T-cell (primary cell): ENCODE results near the gene MED1. TPM values are rescaled to one million over a fixed set of nuclear protein-coding genes. Genes with fewer than 3 reads are reported as not detected.
"Not testable (repeated sequence)": the region's sequence is repeated elsewhere in the genome, so short reads cannot be mapped to it uniquely, and the experiment has no call there.

Experiments used
- ATAC-seq, 4 experiments: fragments of 200-7000 bp in 3 of 4; fragments of 150-1000 bp in 1 of 4; cut with Tn5 transposase; replicated peaks in 1 of 4; 1 replicate in 3 of 4; 2 replicates in 1 of 4; pipeline ENCODE4 v1.10.0; 2021; ENCODE audit warnings: moderate library complexity in 3 of 4, mild to moderate bottlenecking in 2 of 4, moderate number of reproducible peaks in 1 of 4
- CTCF ChIA-PET, 2 donors: fragments of 300-600 bp; sonication (Branson Sonifier 250); formaldehyde crosslinking; loops; one replicate each; lab custom pipeline; 2022; ENCODE audit warnings: antibody characterized with exemption in 2 of 2; lab: Charles Lee
- POLR2A ChIA-PET, 2 donors: fragments of 300-600 bp; sonication (Branson Sonifier 250); formaldehyde crosslinking; loops; one replicate each; lab custom pipeline; 2022; ENCODE audit warnings: antibody characterized with exemption in 2 of 2; lab: Charles Lee
- DNase-seq, 35 experiments: peaks; one replicate each; pipeline versions ENCODE4 v3.0.0 to v3.0.0-alpha.2; 2013 to 2023
- H3K27ac ChIP-seq: one replicate; pipeline ENCODE4 v1.5.1; 2013; ENCODE audit warnings: low read length
- H3K27me3 ChIP-seq, 2 experiments: replicated peaks in 1 of 2; 1 replicate in 1 of 2; 2 replicates in 1 of 2; pipeline versions ENCODE4 v1.6.1 to v1.7.0; 2013; ENCODE audit warnings: low read length in 1 of 2, mixed read lengths in 1 of 2; ENCODE audit not compliant: control insufficient read depth in 2 of 2, insufficient read depth in 2 of 2; ENCODE audit errors: extremely low read depth in 1 of 2
- H3K36me3 ChIP-seq, 2 donors: 1 replicate in 1 of 2; 2 replicates in 1 of 2; pipeline versions ENCODE4 v1.6.1 to v1.7.0; 2013; ENCODE audit warnings: low read length in 1 of 2; ENCODE audit not compliant: control insufficient read depth in 2 of 2, insufficient read depth in 1 of 2; ENCODE audit errors: extremely low read depth in 1 of 2
- H3K4me1 ChIP-seq, 2 experiments: 1 replicate in 1 of 2; 2 replicates in 1 of 2; pipeline versions ENCODE4 v1.6.1 to v1.7.0; 2013; ENCODE audit warnings: low read length in 2 of 2, mixed read lengths in 1 of 2; ENCODE audit not compliant: insufficient read depth in 2 of 2, control insufficient read depth in 1 of 2; ENCODE audit errors: extremely low read depth in 1 of 2
- H3K4me3 ChIP-seq, 2 donors: 1 replicate in 1 of 2; 2 replicates in 1 of 2; pipeline versions ENCODE4 v1.5.1 to v1.7.0; 2013; ENCODE audit warnings: mild to moderate bottlenecking in 2 of 2, low read length in 1 of 2, moderate library complexity in 1 of 2; ENCODE audit not compliant: control insufficient read depth in 1 of 2; ENCODE audit errors: extremely low read depth in 1 of 2
- H3K9me3 ChIP-seq: 2 replicates; pipeline ENCODE4 v1.7.0; 2013
- H3K27ac Mint-ChIP-seq, 2 donors: one replicate each; pipeline ENCODE4 v1.8.0; 2020 to 2021; ENCODE audit warnings: mild to moderate bottlenecking in 2 of 2, mixed read lengths in 2 of 2
- H3K27me3 Mint-ChIP-seq, 2 donors: one replicate each; pipeline ENCODE4 v1.8.0; 2021 to 2022; ENCODE audit warnings: mixed read lengths in 2 of 2
- H3K36me3 Mint-ChIP-seq: one replicate; pipeline ENCODE4 v1.8.0; 2021; ENCODE audit warnings: mixed read lengths
- H3K4me1 Mint-ChIP-seq, 3 donors: one replicate each; pipeline ENCODE4 v1.8.0; 2020 to 2022; ENCODE audit warnings: mixed read lengths in 3 of 3, mild to moderate bottlenecking in 1 of 3
- H3K4me3 Mint-ChIP-seq, 3 donors: one replicate each; pipeline ENCODE4 v1.8.0; 2020 to 2022; ENCODE audit warnings: mild to moderate bottlenecking in 3 of 3, mixed read lengths in 3 of 3, moderate library complexity in 3 of 3
- H3K9me3 Mint-ChIP-seq, 3 donors: one replicate each; pipeline ENCODE4 v1.8.0; 2020 to 2022; ENCODE audit warnings: mixed read lengths in 3 of 3
- WGBS: methylation state at CpG from one replicate; pipeline ENCODE4 v1.1.5; 2013; ENCODE audit warnings: missing lambda C conversion rate; ENCODE audit not compliant: insufficient coverage; 5-methylcytosine and 5-hydroxymethylcytosine counted together
- total RNA-seq, 35 experiments: library from RNA in 6 of 35; stranded (reverse) in 6 of 35; fragments of 120-200 nt in 1 of 35; gene quantifications; one replicate each; pipeline versions ENCODE4 v1.2.1 to v1.2.4 and lab custom pipeline; 2013 to 2026

MED1 gene
- total RNA-seq (10 to 100 TPM; 41.4 to 55.6 (median 52.6) TPM), total RNA-seq (lab: John Stamatoyannopoulos, UW) (70.1 to 194 (median 112) reads per million in 29 experiments)
- 51.8 TPM for total RNA-seq (2013)

GRCh38 chr17:39450847-39451581, at the start of gene MED1:
Gene MED1 (minus strand): TSS chr17:39451263. CDS start chr17:39451062, 201 bp downstream.
- H3K9me3 Mint-ChIP-seq: no peaks in the 10 kb centered on the region
- H3K27me3 Mint-ChIP-seq: no peaks in the 10 kb centered on the region
- H3K27ac Mint-ChIP-seq: peak within 1 kb of the TSS; percentile 98
- peak within 1 kb of the TSS; percentile 96 to 98 (median 98) for H3K4me3 Mint-ChIP-seq
- no peaks in the 10 kb centered on the region for H3K9me3 ChIP-seq
- DNase-seq (peak; percentile 74 to 97 (median 88)), ATAC-seq (peak; percentile 92 to 97 (median 95))
- ChIA-PET CTCF (interaction anchor here (0.5 to 2.1 kb wide), 7 partner anchors 8 to 245 kb away, joined by 3 to 23 read pairs (median 3); partner anchors contain the start of genes CDK12 (in 2 of the 2) and FBXL20 (in 1 of the 2)), POLR2A (interaction anchor here (0.6 to 3.3 kb wide), 10 partner anchors 10 to 1838 kb away, joined by 3 to 26 read pairs (median 4); partner anchors contain the start of genes CDK12 (in 2 of the 2) and GSDMB (in 1 of the 2))
- peaks cover 9 to 29% of the 10 kb centered on the region in 2 experiments for H3K4me1 ChIP-seq
- peak within 1 kb of the TSS; percentile 87 to 90 for H3K4me3 ChIP-seq
- peaks cover 35 to 42% (median 36%) of the 10 kb centered on the region in 3 donors for H3K4me1 Mint-ChIP-seq
- peaks cover 0 to 13% of the 10 kb centered on the region in 2 donors for H3K36me3 ChIP-seq
- H3K27me3 ChIP-seq: no peaks in the 10 kb centered on the region
- H3K27ac ChIP-seq: peak within 1 kb of the TSS; percentile 89
- H3K36me3 Mint-ChIP-seq: peaks cover 9% of the 10 kb centered on the region
- WGBS: 0% methylated on average over 31 of the region's 37 CpGs

- DNase-seq, H3K9me3 Mint-ChIP-seq, H3K27me3 ChIP-seq, H3K27ac Mint-ChIP-seq, POLR2A ChIA-PET, H3K27ac ChIP-seq, H3K4me1 Mint-ChIP-seq, H3K27me3 Mint-ChIP-seq, H3K4me1 ChIP-seq, H3K9me3 ChIP-seq, ATAC-seq, H3K4me3 ChIP-seq, H3K4me3 Mint-ChIP-seq: not testable (repeated sequence)
- CTCF ChIA-PET: interaction anchor here (0.6 to 0.8 kb wide), 2 partner anchors 34 to 59 kb away, joined by 3 to 6 read pairs; no protein-coding TSS in a partner anchor
- H3K36me3 Mint-ChIP-seq: peaks cover 26% of the 10 kb centered on the region
- 99% methylated on average over 11 of the region's 12 CpGs for WGBS
- H3K36me3 ChIP-seq: peaks cover 10 to 72% of the 10 kb centered on the region in 2 donors
Measured at GRCh38 chr17:39496921-39497320, 45.9 kb upstream of the MED1 start.

GRCh38 chr17:39487946-39488345, 36.9 kb upstream of the MED1 start:
- CTCF ChIA-PET: interaction anchor here in 1 of 2 donors (0.7 kb wide), 1 partner anchor 12 kb away, joined by 8 read pairs; no protein-coding TSS in a partner anchor
- Mint-ChIP-seq H3K4me1 (peaks cover 9 to 11% (median 10%) of the 10 kb centered on the region in 3 donors), H3K27me3 (no peaks in the 10 kb centered on the region), H3K4me3 (no peak overlapping the region), H3K36me3 (peaks cover 15% of the 10 kb centered on the region), H3K27ac (no peak overlapping the region), H3K9me3 (no peaks in the 10 kb centered on the region)
- ATAC-seq (no peak), DNase-seq (no peak)
- WGBS: 100% methylated on average over 2 of the region's 4 CpGs
- POLR2A ChIA-PET: interaction anchor here (0.6 to 1.0 kb wide), 3 partner anchors 37 to 717 kb away, joined by 3 to 6 read pairs (median 3); partner anchors contain the start of gene MED1 (in 1 of the 2)
- H3K4me3 ChIP-seq: no peak overlapping the region
- no peak overlapping the region for H3K27ac ChIP-seq
- no peaks in the 10 kb centered on the region for H3K4me1 ChIP-seq
- H3K36me3 ChIP-seq: peaks cover 5 to 40% of the 10 kb centered on the region in 2 donors
- no peaks in the 10 kb centered on the region for H3K9me3 ChIP-seq
- no peaks in the 10 kb centered on the region for H3K27me3 ChIP-seq

GRCh38 chr17:39487490-39487889, 36.4 kb upstream of the MED1 start:
- ChIA-PET CTCF (interaction anchor here in 1 of 2 donors (0.7 kb wide), 1 partner anchor 12 kb away, joined by 8 read pairs; no protein-coding TSS in a partner anchor), POLR2A (interaction anchor here in 1 of 2 donors (0.7 kb wide), 1 partner anchor 717 kb away, joined by 6 read pairs; no protein-coding TSS in a partner anchor)

GRCh38 chr17:39486242-39486641, 35.2 kb upstream of the MED1 start:
- ATAC-seq: no peak
- H3K36me3 Mint-ChIP-seq: peaks cover 12% of the 10 kb centered on the region
- POLR2A ChIA-PET: interaction anchor here in 1 of 2 donors (0.5 kb wide), 1 partner anchor 30 kb away, joined by 4 read pairs; no protein-coding TSS in a partner anchor
- CTCF ChIA-PET: interaction anchor here in 1 of 2 donors (0.6 kb wide), 1 partner anchor 927 kb away, joined by 3 read pairs; no protein-coding TSS in a partner anchor
- Histone ChIP-seq H3K36me3 (peaks cover 0 to 30% of the 10 kb centered on the region in 2 donors), H3K27ac (no peak overlapping the region), H3K4me1 (no peaks in the 10 kb centered on the region), H3K9me3 (no peaks in the 10 kb centered on the region), H3K4me3 (no peak overlapping the region), H3K27me3 (no peaks in the 10 kb centered on the region)
- no CpG with 5 or more reads among the region's 2 CpGs for WGBS
- no peak overlapping the region for H3K4me3 Mint-ChIP-seq
- peaks cover 9 to 11% (median 10%) of the 10 kb centered on the region in 3 donors for H3K4me1 Mint-ChIP-seq
- no peak overlapping the region for H3K27ac Mint-ChIP-seq
- DNase-seq: no peak
- H3K9me3 Mint-ChIP-seq: no peaks in the 10 kb centered on the region
- no peaks in the 10 kb centered on the region for H3K27me3 Mint-ChIP-seq

More at GRCh38 chr17:39487490-39487889, 36.4 kb upstream of the MED1 start:
- Mint-ChIP-seq H3K4me1 (peaks cover 9 to 11% (median 10%) of the 10 kb centered on the region in 3 donors), H3K36me3 (peaks cover 13% of the 10 kb centered on the region)
- H3K4me3 Mint-ChIP-seq, H3K9me3 ChIP-seq, H3K27ac Mint-ChIP-seq, DNase-seq, H3K27ac ChIP-seq, H3K9me3 Mint-ChIP-seq, H3K27me3 Mint-ChIP-seq, H3K4me3 ChIP-seq, H3K27me3 ChIP-seq, H3K4me1 ChIP-seq, ATAC-seq: not testable (repeated sequence)
- WGBS: no CpG with 5 or more reads among the region's 3 CpGs
- H3K36me3 ChIP-seq: peaks cover 5 to 35% of the 10 kb centered on the region in 2 donors

- H3K27ac ChIP-seq: no peak overlapping the region
- H3K36me3 Mint-ChIP-seq: peaks cover 10% of the 10 kb centered on the region
- no peak overlapping the region for H3K4me3 Mint-ChIP-seq
- ChIA-PET CTCF (interaction anchor here (0.5 to 0.7 kb wide), 3 partner anchors 10 to 1107 kb away, joined by 3 to 4 read pairs (median 3); no protein-coding TSS in a partner anchor), POLR2A (interaction anchor here in 1 of 2 donors (0.7 kb wide), 1 partner anchor 560 kb away, joined by 3 read pairs; the partner anchor contains the start of gene LASP1NB)
- no peak for ATAC-seq
- H3K9me3 ChIP-seq: no peaks in the 10 kb centered on the region
- DNase-seq: no peak
- H3K36me3 ChIP-seq: peaks cover 0 to 26% of the 10 kb centered on the region in 2 donors
- no peaks in the 10 kb centered on the region for H3K9me3 Mint-ChIP-seq
- no peaks in the 10 kb centered on the region for H3K4me1 ChIP-seq
- no peak overlapping the region for H3K4me3 ChIP-seq
- H3K27me3 ChIP-seq: no peaks in the 10 kb centered on the region
- H3K27ac Mint-ChIP-seq: no peak overlapping the region
- WGBS: no CpG with 5 or more reads among the region's 5 CpGs
- no peaks in the 10 kb centered on the region for H3K27me3 Mint-ChIP-seq
- peaks cover 9 to 11% (median 9%) of the 10 kb centered on the region in 3 donors for H3K4me1 Mint-ChIP-seq
Measured at GRCh38 chr17:39485555-39485954, 34.5 kb upstream of the MED1 start.
